GM21723 (cell line): ENCODE results near the gene LIG1.
"Not testable (repeated sequence)": the region's sequence is repeated elsewhere in the genome, so short reads cannot be mapped to it uniquely, and the experiment has no call there.

ENCODE experiments used
- ATAC-seq: cut with Tn5 transposase; IDR thresholded peaks from one replicate; pipeline ENCODE4 v1.9.1; 2021; ENCODE audit warnings: mild to moderate bottlenecking, moderate library complexity; ENCODE audit not compliant: unreplicated experiment

Gene LIG1

DNA sequence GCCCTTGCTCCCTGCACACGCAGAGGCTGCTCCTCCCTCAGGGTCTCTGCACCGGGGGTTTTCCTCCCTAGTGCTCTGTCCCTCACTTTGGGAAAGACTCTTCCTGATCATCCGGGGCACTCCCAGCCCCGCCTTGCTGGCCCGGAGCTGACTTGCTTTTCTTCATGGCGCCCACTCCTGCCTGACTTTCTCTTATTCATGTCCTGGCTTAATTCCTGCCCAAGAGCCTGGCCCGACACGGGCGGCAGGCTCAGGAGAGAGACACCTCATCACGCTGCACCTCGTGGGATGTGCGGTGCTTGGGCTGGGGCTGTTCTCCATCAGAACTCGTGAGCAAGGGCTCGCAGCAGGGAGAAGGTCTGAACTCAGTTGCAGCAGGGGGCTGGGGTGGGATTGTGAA is 47.7 kb downstream of the LIG1 start:
- no peak for ATAC-seq

DNA sequence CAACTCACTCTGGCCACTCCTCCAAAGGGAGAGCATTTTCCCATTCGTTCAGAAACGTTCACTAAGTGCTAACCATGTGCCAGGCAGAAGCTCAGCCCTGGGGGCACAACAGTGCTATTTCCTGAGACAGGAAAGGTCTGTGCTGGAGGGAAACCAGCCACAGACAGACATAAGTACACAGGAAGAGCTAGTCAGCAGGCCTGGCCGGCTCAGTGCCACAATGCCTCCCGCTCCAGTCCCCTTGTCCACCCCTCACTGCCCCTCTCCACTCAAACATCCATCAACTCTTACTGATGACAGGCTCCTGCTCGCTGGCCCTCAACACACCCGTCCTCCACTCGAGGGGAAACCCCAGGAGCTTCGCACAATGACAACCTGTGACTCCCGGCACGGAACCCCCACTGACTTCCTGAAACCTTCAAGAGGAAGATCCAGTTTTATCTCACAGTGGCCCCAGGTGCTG is 48.2 kb downstream of the LIG1 start:
- ATAC-seq = no peak

DNA sequence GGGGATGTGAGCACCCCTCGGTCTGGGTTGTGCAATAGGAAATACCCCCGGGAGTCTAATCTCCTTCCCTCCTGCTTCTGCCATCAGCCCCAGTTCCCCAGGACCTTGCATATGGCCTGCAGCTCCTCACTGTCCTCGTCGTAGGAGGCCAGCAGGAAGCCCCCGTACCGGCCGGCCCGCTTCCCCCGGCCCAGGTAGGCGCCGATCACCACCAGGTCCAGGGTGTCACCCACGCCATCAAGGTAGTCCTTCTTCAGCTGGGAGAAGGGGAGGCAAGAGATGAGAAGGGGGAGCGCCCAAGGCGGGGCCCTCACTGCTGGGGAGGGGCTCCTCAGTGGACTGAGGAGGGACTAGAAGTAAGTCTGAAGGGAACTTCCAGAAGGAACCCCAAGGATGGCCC is 49.1 kb downstream of the LIG1 start:
- no peak for ATAC-seq

DNA sequence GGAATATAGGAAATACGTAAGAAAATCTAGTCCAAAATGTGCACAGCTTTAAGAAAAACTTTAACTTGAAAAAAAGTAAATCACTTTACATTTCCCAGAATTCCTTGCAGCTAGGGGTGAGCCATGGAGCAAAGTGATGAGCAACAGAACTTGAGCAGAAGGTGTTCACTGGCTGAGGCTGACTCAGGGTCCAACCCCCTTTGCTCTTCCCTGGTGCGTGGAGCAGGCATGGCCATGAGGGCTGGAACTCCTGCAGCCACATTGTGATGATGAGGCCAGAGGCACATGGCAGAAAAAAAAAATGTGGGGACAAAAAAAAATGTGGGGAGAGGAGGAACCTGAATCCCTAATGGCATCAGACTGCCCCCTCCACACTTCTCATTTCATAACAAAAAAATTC is 49.6 kb downstream of the LIG1 start:
- ATAC-seq = no peak

DNA sequence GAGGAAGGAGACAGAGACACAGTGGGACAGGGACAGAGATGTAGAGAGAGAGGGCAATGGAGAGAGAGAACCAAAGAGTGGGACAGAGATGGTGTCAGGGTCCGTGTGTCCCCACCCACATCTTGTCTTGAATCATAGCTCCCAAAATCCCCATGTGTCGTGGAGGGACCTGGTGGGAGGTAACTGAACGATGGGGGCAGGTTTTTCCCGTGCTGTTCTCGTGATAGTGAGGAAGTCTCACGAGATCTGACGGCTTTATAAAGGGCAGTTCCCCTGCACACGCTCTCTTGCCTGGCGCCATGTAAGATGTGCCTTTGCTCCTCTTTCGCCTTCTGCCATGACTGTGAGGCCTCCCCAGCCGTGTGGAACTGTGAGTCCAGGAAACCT is 52.0 kb downstream of the LIG1 start:
- no peak for ATAC-seq

DNA sequence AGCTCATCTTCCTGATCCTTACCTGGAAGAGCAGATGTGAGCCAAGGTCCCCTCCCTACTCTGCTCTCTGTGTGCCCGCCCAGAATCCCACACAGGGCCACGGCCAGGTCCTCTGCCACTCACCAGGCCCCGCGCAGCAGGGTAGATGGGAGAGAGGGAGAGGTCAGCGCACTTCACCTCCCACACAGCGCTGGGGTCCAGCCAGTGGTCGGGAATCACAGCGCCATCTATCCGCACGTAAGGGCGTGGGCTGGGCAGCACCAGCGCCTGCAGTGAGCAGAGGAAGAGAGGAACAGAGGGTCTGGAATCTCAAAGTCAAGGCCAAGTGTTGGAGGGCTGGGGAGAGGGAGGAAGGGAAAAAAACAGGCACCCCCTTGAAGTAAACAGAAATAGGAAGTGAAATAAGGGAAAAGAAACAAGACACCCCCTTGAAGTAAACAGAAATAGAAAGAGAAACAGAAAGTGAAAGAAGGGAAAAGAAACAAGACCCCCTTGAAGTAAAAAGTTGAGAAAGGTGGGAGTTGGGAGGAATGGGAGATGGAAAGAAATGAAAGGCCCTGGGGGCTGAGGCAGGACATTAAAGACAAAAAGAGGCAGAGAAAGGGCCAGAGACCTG is 52.5 kb downstream of the LIG1 start:
- no peak for ATAC-seq

DNA sequence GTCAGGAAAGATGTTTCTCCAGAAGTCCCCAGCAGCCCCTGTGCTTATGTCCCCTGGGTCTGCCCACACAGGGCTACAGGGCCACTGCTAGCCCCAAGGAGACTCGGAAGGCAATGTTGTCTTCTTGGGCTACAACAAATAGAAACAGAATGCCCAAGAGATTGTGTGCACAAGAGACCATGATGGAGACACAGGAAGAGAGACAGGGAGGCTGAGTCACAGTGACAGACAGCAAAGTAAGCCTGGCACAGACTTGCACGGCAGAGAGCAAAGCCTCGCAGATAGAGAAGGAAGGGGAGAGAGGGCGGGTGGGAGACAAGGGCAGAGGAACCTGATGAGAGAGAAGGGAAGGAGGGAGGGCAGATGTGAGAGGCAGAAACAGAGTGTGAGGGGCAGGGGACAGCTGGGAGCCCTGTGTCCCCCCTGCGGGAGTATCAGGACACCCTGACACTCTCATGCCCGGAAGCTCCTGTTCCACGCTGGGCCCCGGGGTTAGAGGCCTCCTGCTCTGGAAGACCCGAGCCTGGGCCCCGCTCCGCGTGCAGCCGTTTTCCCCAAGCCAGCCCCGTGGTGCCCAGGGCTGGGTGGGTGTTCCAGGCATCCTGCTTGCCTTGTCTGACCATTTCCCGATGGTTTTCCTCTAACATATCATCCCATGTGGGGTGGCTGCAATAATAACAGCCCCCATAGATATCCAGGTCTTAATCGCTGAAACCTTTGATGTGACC is 56.8 kb downstream of the LIG1 start:
- ATAC-seq = no peak

DNA sequence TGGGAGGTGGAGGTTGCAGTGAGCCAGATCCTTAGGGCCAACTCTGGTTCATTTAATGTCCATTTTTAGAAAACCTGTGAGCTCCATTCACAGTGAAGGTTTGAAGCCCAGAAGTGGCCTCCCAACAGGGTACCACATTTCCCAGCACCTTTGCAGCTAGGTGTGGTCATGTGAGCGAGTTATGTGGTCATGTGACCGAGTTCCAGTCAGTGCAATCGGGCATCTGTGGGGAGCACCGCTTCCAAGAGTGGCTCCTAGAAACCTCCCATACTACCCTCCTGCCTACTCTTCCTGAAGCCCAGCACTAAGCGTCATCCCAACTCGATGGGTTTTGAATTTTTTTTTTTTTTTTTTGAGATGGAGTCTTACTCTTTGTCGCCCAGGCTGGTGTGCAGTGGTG is 58.9 kb downstream of the LIG1 start:
- no peak for ATAC-seq

DNA sequence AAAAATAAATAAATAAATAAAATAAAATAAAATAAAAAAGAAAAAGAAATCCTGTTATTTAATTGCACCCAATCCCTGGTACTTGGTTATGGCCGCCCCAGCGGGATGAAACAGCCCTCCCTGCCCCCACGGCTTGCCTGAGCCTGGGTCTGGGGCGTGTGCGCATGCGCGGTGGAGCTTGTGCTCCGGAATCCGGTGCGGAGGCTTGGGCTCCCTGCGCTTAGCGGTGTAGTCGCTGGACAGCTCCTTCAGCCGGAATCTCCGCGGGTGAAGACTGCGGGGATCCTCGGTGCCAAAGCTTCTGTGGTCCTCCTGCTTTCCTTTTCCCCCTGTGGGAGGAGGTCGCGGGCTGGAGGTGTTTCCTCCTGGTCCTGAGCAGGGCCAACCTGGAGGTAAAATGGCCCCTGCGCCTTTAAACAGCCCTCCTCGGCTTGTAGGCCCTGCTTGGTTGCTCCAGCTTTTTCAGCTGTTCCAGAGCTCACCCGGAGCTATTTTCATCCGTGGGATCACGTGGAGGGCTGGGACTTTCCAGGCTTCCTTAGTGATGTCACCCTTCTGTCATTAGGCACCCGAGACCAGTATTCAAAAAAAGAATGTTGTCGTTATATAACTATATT is 59.7 kb downstream of the LIG1 start, which contains the start of gene PLA2G4C:
TSS of gene PLA2G4C (minus strand) at position 468 of the 617 bp plus-strand sequence. CDS start 4,288 bp downstream, outside the sequence.
- peak; percentile 58 for ATAC-seq

DNA sequence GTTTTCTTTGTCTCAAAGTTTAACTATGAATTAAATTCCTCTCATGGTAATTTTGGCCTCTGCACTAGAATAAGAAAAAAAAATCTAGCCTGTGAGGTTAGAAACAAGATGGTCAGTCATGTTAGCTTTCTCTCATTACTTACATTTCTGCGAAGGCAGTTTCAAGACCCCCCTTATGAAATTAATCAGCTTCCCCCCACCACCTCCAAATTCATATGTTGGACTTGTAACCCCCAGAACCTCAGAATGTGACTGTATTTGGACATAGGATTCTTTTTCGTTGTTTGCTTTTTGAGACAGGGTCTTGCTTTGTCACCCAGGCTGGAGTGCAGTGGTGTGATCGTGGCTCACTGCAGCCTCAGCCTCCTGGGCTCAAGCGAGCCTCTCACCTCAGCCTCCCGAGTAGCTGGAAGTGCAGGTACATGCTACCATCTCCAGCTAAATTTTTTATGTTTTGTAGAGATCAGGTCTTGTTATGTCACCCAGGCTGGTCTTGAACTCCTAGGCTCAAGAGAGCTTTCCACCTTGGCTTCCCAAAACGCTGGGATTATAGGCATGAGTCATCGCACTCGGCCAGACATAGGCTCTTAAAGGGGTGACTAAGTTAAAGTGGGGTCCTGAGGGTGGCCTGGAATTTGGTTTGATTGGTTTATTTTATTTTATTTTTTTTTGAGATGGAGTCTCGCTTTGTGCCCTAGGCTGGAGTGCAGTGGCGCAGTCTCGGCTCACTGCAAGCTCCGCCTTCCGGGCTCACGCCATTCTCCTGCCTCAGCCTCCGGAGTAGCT is 61.0 kb downstream of the LIG1 start:
- ATAC-seq = no peak

DNA sequence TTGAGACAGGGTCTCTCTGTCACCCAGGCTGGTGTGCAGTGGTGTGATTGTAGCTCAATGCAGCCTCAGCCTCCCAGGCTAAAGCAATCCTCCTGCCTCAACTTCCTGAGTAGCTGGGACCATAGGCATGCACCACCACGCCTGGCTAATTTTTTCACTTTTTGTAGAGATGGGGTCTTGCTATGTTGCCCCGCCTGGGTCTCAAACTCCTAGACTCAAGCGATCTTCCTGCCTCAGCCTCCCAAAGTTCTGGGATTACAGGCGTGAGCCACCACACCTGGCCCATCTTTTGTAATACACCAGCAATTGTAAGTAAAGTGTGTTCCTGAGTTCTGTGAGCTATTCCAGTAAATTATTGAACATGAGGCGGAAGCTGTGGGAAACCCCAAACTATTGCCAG is 66.2 kb downstream of the LIG1 start:
- ATAC-seq = no peak

DNA sequence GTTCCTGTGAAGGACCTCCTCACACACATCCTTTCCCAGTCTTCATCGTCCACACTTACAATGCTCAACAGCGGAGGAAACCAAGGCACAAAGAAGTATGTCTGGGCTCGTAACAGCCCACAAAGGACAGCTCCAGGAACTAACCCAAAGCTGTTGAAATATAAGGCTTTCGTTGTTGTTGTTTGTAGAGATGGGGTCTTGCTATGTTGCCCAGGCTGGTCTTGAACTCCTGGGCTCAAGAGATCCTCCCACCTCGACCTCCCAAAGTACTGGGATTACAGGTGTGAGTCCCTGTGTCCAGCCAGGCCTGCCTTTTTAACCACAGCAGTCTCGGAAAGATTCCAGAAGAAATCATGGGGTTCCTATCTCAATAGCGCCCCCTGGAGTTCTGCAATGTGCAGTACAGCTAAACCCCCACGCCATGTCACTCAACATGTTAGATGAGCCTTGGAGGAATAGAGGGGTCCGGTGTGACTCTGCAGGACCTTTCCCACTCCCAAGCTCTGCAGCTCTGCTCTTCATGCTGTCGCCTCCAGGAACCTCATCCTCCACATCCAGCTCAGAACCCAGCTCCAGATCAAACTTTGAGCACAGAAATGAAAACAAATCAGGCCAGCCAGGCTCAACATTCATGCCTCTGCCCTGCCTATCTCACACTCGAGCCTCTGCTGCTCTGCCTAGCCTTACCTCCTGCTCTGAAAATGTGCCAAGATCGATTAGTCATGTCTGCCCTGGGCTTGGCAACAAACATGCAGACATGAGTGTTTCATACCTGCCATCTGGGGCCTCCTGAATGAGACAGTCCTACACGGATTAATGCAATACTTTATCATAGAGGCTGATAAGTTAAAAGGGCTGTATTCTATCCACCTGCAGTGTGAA is 67.0 kb downstream of the LIG1 start:
- ATAC-seq = no peak

DNA sequence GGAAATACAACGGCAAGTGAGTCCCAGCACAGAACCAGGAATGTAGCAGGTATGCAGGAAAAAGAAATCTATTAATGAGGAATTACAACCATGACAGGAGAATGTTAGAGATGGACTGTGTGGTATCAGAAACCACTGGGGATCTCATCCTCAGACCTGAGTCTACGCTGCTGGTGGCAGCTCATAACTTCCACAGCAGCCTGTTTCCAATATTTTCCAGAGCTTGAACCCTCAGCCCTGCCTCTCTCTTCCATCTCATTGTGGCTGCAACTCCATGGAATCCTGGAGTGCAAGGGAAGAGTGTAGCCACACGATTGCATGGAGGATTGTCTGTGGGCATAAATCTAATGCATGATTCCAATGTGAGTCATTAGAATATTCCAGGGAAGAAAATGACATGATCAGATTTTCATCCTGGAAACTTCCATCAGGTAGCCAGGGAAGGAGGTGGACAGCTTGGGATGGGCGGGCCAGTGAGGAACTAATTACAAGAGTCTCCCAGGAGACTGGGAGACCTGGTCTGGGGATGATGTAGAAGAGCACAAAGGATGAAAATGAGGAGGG is 74.5 kb downstream of the LIG1 start:
- no peak for ATAC-seq

DNA sequence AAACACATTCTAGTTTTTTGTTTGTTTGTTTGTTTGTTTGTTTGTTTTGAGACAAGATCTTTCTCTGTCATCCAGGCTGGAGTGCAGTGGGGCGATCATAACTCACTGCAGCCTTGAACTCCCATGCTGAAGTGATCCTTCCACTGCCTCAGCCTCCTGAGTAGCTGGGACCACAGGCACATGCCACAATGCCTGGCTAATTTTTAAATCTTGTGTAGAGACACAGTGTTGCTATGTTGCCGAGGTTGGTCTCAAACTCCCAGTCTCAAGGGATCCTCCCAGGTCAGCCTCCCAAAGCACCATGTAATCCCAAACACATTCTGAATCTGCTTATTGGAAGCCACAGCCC is 75.3 kb downstream of the LIG1 start:
- no peak for ATAC-seq

DNA sequence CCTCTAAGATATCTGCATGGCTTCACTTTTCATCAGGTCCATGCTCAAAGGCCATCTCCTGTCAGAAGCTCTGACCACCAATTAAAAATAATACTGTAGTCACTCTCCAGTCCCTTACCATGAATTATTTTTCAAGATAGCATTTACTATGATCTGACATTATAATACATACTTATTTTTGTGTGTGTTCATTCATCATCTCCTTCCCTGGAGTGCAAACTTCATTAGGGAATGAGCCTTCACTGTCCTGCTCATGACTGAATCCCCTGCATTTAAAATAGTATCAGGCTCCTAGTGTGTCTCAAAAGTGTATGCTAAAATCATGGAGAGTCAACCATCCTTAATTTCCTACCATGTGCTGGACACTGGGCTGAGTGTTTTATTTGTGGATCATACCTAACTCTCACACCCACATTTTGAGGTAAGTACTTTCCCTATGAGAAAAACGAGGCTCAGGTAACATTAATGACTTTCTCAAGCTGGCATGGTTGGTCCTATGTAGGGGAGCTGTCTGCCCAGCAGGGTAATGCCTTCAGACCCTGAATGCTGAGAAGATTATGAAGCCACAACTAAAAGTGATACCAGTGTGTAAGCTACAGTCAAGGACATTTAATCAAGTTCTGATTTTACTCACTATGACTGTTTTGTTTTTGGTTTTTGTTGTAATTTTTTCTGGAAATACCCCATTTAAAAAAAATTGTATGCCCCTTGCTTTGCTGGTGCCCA is 75.9 kb downstream of the LIG1 start:
- ATAC-seq = no peak

DNA sequence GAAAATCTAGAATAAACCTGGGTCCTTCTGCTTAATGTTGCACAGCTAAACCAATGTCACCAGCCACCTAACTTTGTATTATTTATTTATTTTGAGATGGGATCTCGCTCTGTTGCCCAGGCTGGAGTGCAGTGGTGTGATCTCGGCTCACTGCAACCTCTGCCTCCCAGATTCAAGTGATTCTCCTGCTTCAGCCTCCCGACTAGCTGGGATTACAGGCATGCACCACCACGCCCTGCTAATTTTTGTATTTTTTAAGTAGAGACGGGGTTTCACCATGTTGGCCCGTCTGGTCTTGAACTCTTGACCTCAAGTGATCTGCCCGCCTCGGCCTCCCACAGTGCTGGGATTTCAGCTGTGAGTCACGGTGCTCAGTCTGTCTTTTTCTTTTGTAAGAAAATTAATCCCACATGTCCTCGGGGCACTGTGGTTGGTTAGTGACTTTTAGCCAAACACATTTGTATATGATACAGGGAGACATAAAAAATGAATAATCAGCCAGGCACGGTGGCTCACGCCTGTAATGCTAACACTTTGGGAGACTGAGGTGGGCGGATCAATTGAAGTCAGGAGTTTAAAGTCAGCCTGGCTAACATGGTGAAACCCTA is 78.9 kb downstream of the LIG1 start:
- not testable (repeated sequence) for ATAC-seq

DNA sequence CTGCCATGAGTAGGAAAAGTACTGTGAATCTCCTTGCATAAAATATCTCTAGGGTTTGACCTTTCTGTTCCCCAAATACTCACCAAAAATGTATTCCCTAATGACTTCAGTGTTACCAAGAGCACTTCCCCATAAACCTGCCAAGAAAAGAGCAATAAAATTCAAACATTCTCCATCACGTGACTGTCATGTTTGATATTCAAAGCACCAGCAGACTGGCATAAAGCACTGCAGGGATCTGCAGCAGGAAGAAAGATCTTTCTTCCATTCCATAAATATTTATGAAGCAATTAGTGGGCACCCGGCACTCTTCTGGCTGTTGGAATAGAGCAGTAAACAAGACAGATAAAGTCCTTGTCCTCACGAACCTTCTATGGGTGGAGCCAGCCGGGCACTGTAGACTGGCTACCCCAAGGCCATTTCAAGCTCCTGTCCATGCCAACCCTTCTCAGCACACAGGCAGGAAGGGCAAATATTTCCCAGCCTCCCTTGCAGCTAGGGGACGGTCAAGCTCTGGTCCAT is 79.8 kb downstream of the LIG1 start:
- ATAC-seq = no peak

DNA sequence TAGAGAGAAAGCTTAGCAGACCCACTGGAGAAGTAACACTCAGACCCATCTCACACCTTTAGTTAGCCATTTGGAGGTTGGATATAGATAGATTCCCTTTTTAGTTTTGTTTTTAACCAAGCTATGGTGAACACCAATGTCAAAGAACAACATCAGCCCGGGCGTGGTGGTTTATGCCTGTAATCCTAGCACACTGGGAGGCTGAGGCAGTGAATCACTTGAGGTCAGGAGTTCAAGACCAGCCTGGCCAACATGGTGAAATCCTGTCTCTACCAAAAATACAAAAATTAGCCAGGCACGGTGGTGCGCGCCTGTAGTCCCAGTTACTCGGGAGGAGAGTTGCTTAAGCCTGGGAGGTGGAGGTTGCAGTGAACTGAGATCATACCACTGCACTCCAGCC is 81.2 kb downstream of the LIG1 start:
- ATAC-seq = not testable (repeated sequence)
